ENCODE data around the gene HTT.
A peak's percentile ranks its signal among the peaks of the same experiment; 100 is the strongest.

HTT gene

GRCh38 chr4:3291411-3291968, 217.0 kb downstream of the HTT start:
- peak overlapping the region; percentile 72 for H3K4me3 ChIP-seq (ENCODE audit: control insufficient read depth, low read depth, low read length)
- no peak for DNase-seq (ENCODE audit: low read depth)
- no peak for TF ChIP-seq CTCF (conservative IDR thresholded peaks at IDR 0.05; ENCODE audit: control insufficient read depth, insufficient read depth, low read depth, low read length)

DNA sequence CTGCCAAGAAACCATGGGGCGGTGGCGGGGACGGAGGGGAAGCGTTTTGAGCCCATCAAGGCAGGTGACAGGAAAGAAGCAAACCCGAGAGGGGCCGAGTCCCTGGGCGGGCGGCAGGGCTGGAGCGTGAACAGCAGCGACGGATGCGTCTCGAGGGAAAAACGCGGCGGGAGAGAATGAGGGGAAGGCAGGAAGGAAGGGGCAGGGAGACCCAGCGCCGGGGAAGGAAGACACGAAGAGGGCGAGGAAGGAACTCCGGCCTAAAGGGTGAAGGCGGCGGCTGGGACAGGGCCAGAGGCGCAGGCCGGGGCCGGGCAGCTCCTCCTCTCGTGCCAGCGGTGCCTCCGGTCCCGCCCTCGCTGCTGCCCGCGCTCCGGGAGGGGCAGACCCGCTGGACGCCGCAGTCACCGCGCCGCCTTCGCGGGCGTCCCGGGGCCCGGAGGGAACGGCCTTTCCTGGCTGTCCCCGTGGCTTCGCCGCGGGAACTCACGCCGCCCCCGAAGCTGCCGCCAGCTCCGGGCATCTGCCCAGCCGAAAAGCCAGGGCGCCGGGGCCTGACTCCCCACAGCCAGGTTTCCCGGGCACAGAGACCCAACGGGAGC, 217.6 kb downstream of the HTT start:
- TF ChIP-seq CTCF (conservative IDR thresholded peaks at IDR 0.05; ENCODE audit: control insufficient read depth, insufficient read depth, low read depth, low read length), result no peak
- DNase-seq (ENCODE audit: low read depth), result peak; percentile 11
- peak overlapping the region; percentile 72 for H3K4me3 ChIP-seq (ENCODE audit: control insufficient read depth, low read depth, low read length)

DNA sequence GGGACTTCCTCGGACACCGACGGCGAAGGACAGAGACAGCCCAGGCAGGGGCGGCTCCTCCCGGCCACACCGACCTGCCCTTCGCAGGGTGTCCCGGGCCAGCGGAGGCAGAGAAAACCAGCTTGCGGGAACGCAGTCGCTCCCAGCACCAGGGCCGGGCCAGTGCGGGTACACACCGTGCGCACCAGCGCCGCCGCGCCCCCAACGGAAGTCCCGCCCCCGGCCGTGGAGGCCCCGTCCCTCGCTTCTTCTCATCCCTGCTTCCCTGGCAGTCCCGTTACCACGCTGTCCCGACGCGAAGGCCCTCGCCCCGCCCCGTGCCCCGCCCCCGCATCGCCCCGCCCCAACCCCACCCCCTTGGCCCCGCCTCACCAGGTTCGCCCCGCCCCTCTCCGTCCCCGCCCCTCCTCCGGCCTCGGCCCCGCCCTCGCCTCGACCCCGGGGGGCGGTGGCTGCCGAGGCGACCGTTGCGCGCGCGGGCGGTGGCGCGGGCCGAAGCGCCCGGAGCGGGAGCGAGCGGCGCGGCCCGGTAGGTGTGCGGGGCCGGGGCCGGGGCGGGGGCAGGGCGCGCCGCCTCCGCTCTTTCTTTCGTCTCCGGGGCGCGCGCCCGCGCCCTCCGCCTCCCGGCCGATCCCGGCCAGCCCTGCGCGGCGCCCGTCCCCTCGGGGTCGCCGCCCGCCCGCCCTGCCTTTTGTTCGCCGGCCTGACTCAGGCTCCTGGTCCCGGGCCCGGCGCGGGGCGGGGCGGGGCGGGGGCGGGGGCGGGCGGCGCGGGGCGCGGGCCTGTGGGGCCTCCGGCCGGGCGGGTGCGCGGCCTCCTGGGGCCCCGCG, 218.3 kb downstream of the HTT start, which contains the start of gene RGS12:
RGS12 (plus strand) TSS at position 451 of the 830 bp plus-strand sequence. CDS start 23,150 bp downstream, outside the sequence.
- TF ChIP-seq CTCF (conservative IDR thresholded peaks at IDR 0.05; ENCODE audit: control insufficient read depth, insufficient read depth, low read depth, low read length), result no peak
- DNase-seq (ENCODE audit: low read depth), result peak; percentile 89
- H3K4me3 ChIP-seq (ENCODE audit: control insufficient read depth, low read depth, low read length), result peak within 1 kb of the TSS; percentile 72

Measured in fibroblast of mammary gland (primary cell).